GM19372 (cell line): ENCODE data around the gene CIROP.

Experiments
- ATAC-seq: cut with Tn5 transposase; IDR thresholded peaks from one replicate; pipeline ENCODE4 v1.9.1; 2021; ENCODE audit warnings: mild to moderate bottlenecking, low read depth, moderate library complexity; ENCODE audit not compliant: unreplicated experiment

The CIROP gene

DNA sequence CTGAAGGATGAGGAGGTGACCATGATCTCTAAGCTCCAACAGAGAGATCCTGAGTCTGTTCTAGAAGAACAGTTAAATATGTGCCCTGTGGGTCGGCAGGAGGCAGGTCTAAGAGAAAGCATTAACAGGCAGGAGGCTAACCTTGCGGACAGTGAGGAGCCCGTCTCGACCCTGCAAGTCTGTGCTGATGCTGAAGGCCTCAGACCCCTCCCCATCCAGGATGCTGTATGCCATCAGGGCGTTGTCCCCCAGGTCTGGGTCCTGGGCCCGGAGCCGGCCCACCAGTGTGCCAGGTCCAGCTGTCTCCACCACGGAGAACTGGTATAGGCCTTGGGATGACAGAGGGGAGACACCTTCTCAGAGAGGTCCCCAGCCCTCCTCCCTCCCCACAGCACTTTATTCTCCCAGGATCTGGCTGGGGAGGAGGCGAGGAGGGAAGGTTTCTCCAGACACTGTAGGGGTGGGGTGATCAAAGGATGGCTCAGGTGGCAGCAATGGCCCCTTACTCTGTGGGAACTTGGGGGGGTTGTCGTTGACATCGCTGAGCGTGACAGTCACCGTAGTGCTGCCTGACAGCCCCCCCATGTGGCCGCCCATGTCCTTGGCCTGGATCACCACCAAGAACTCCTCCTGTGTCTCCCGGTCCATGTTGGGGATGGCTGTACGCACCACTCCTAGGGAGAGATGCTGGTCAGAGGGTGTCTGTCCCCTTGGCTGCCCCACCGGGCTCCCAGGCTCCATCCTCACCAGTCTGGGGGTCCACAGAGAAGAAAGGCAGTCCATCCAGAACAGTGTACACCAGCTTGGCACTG, 50.6 kb downstream of the CIROP start:
- ATAC-seq = no peak

DNA sequence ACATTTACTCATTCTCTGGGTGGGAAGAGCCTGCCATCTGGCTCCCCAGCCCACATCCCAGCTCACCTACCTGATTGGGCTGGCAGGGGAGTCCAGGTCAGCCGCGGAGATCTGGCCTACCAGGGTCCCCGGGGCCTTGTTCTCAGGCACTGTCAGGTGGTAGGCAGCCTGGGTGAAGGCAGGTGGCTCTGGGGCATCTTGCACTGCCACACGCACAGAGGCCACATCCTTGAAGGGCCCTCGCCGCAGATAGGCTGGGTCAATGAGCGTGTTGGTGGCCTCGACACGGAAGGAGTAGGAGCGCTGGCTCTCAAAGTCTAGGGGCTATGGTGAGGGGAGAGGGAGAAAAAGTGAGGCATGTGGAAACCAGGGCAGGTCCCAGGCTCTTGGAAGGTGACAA, 51.4 kb downstream of the CIROP start:
- no peak for ATAC-seq

DNA sequence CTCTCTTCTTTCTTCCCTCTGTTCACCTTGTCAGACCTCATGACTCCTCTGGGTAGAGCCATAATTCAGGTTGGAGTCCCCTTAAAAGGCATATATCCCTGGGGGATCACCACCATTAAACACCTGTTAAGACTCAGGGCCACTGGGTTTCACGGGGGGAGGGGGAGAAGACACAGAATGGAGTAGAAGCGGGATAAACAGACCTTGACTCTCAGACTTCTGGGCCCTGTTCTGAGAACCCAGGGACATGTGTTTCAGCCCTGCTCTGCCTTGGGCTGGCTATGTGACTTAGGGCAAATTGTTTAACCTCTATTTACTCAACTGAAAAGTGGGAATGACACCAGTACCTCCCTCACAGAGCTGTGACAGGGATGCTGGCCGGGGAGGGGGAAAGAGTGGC, 52.1 kb downstream of the CIROP start:
- ATAC-seq = no peak

DNA sequence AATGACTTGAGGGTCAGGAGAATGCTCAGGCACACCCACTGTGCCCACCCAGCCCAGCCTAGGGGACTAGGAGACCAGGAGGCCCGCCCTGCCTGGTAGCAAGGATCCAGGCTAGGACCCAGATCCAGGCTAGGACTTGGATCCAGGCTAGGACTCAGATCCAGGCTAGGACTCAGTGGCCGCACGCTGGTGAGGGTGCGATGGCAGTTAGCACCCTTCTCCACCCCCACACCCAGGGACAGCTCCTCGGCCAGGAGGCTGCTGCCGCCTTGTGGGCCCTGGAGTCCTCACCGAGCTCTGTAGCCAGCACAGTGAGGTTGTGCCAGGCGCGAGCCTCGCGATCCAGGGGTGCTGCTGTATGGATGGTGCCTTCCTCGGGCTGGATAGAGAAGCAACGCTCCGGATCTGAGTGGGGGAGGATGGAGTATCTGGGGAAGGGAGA, 52.6 kb downstream of the CIROP start:
- ATAC-seq = no peak

DNA sequence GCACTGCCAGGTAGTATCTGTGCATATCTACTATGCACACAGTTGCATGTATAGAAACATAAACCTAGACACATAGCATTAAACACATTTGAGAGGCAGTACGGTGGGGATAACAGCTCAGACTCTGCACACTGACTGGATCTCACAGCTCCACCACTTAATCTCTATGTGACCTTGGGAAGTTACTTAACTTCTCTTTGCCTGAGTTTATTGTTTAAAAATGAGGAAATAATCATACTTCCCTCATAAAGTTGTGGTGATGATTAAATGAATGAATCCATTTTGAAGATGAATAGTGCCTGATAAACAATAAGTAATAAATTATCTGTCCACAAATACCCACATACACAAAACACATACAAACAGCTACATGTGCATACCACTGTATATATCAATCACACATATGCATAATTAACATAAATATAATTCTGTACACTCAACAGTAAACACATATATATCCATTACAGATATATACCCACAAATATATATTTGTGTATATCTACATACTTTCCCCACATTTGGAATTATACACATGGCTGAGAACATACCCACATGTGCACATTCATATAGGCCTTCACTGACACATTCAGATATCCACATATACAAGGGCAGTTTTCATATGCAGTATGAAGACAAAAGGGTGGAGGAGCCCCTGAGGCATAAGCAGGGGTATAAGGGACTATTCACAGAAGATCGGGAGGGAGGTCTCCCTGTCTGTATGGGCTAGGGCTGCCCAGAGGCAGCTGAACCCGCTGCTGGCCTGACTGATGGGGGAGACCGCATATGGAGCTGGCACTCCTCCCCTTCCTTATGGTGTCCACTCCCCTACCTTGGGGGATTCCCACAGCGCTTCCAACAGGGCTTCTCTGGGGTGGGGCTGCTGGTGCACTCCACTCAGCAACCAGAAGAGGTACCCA, 53.4 kb downstream of the CIROP start:
- no peak for ATAC-seq
